Lower leg skin (tissue), 4 donors: ENCODE data around the gene LSM3. TPM values are rescaled to one million over a fixed set of nuclear protein-coding genes. Genes with fewer than 3 reads are reported as not detected.

Experiments
- DNase-seq, 2 donors: peaks; one replicate each; pipeline ENCODE4 v3.0.0-alpha.2; 2019; ENCODE audit warnings: low spot score in 2 of 2
- H3K4me3 ChIP-seq: fragments of 200-600 bp; sonication (generic); 2 replicates; pipeline ENCODE4 v1.5.1; 2017; ENCODE audit warnings: mild to moderate bottlenecking, low read depth; ENCODE audit not compliant: poor library complexity, severe bottlenecking
- CTCF ChIP-seq, 3 donors: fragments of 450-650 bp; IDR thresholded peaks; one replicate each; pipeline ENCODE4 v1.5.1; 2016; ENCODE audit warnings: antibody characterized with exemption in 3 of 3, mild to moderate bottlenecking in 3 of 3, moderate library complexity in 2 of 3
- POLR2A ChIP-seq, 2 donors: fragments of 450-650 bp; IDR thresholded peaks; one replicate each; pipeline ENCODE4 v1.6.1; 2016 to 2017; ENCODE audit warnings: antibody characterized with exemption in 2 of 2, mild to moderate bottlenecking in 1 of 2, moderate library complexity in 1 of 2
- WGBS, 2 donors: methylation state at CpG; one replicate each; pipeline ENCODE4 v1.1.5; 2018; 5-methylcytosine and 5-hydroxymethylcytosine counted together
- intact Hi-C: fragments of 100-400 bp; cut with DNase I; formaldehyde crosslinking; loops from one replicate; pipeline ENCODE4 v1.15.0; 2023; ENCODE audit warnings: low total_unique reads
- total RNA-seq, 4 donors: library from RNA; depleted of rRNA; stranded (reverse); fragments of >200 nt; gene quantifications; one replicate each; pipeline ENCODE4 v1.1.0, GENCODE V29; 2016

The LSM3 gene
- total RNA-seq, 4 donors from 2014 or later: 7.6 to 11.4 (median 8.2) TPM

DNA sequence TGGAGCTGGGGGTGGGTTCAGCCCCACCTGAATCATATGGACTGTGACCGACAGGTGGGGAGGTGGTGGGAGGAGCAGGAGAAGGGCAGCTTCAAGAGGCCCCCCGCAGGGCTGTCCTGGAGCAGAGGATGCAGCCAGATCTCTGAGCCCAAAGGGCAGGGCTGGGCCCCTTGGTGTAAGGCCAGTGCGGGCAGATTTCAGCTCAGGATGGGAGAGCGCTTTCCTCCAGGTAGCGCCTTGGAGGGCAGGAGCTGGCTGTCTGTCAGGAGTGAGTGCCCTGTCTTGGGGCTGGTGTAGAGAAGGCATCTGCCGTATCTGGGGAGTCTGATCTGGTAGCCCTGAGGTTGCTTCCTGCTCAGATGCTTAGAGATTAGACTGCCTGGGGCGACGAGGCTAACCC lies 46.5 kb upstream of the LSM3 start:
- DNase-seq: no peak
- intact Hi-C loops: no loop called here
- TF ChIP-seq POLR2A (IDR thresholded peaks at IDR 0.05) (no peak), CTCF (IDR thresholded peaks at IDR 0.05) (no peak)
- no peak overlapping the region for H3K4me3 ChIP-seq
- WGBS, 2 donors: 66 to 72% methylated on average over 5 to 8 of the region's 8 CpGs

- 78 to 83% methylated on average over 6 of the region's 6 CpGs for WGBS, 2 donors
- no peak for DNase-seq
- no peak overlapping the region for H3K4me3 ChIP-seq
- intact Hi-C loops: no loop called here
- TF ChIP-seq POLR2A (IDR thresholded peaks at IDR 0.05): no peak
- no peak for TF ChIP-seq CTCF (IDR thresholded peaks at IDR 0.05)
Observed at GRCh38 chr3:14132689-14133088, 45.9 kb upstream of the LSM3 start.

- DNase-seq: no peak
- WGBS, 2 donors: 61 to 70% methylated on average over 10 of the region's 10 CpGs
- TF ChIP-seq CTCF (IDR thresholded peaks at IDR 0.05) (no peak), POLR2A (IDR thresholded peaks at IDR 0.05) (no peak)
- intact Hi-C loops: no loop called here
- no peak overlapping the region for H3K4me3 ChIP-seq
Observed at GRCh38 chr3:14133188-14133800, 45.3 kb upstream of the LSM3 start.

DNA sequence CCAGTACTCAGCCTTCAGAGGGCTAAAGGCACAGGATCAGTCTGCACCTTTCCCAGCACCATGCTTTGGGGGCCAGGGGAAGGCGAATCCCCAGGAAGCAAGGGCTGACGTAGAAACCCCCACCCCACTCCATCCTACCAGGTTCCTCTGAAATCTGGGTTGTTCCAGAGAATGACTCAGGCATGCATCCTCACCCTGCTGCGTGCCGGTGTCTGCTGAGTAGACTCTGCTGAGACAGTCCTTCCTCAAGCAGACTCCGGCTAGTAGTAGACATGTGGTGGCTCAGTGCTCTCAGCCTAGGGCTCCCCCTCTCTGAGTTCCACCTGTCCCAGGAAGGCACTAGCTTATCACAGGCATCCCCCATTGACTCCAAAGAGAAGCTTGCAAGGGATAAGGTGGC lies 44.7 kb upstream of the LSM3 start:
- WGBS, 2 donors: 83 to 87% methylated on average over 5 of the region's 5 CpGs
- no peak for DNase-seq
- TF ChIP-seq CTCF (IDR thresholded peaks at IDR 0.05) (no peak), POLR2A (IDR thresholded peaks at IDR 0.05) (no peak)
- intact Hi-C loops: no loop called here
- H3K4me3 ChIP-seq: no peak overlapping the region

- WGBS, 2 donors: 89% methylated on average over 6 of the region's 6 CpGs
- DNase-seq: no peak
- intact Hi-C loops: no loop called here
- no peak overlapping the region for H3K4me3 ChIP-seq
- TF ChIP-seq POLR2A (IDR thresholded peaks at IDR 0.05) (no peak), CTCF (IDR thresholded peaks at IDR 0.05) (no peak)
Observed at GRCh38 chr3:14134291-14134690, 44.3 kb upstream of the LSM3 start.

GRCh38 chr3:14135581-14135980 lies 43.0 kb upstream of the LSM3 start:
- 85 to 92% methylated on average over 4 to 10 of the region's 11 CpGs for WGBS, 2 donors
- DNase-seq: no peak
- intact Hi-C loops: no loop called here
- TF ChIP-seq POLR2A (IDR thresholded peaks at IDR 0.05) (no peak), CTCF (IDR thresholded peaks at IDR 0.05) (no peak)
- H3K4me3 ChIP-seq: no peak overlapping the region
